SU-DHL-6 (cell line): ENCODE measurements around the gene CEP44.

Source experiments
- H2AFZ ChIP-seq: fragments of 200-600 bp; sonication (generic); 2 replicates; pipeline ENCODE4 v1.6.1; 2014; ENCODE audit warnings: low read depth, mild to moderate bottlenecking, moderate library complexity, mixed read lengths, antibody characterized with exemption, low read length; ENCODE audit not compliant: severe bottlenecking
- H3F3A ChIP-seq: fragments of 200-600 bp; shearing (Covaris generic); 2 replicates; pipeline ENCODE4 v1.6.0; 2016; ENCODE audit warnings: antibody characterized with exemption, mild to moderate bottlenecking; ENCODE audit not compliant: insufficient read depth
- H3K27ac ChIP-seq: fragments of 200-600 bp; sonication (generic); 2 replicates; pipeline ENCODE4 v1.5.1; 2016; ENCODE audit warnings: low read depth, mild to moderate bottlenecking, low read length, moderate library complexity, mixed read lengths
- H3K27me3 ChIP-seq: fragments of 200-600 bp; sonication (generic), shearing (Covaris generic); 2 replicates; pipeline ENCODE4 v1.6.0; 2014; ENCODE audit warnings: mild to moderate bottlenecking, low read length
- H3K36me3 ChIP-seq: fragments of 200-600 bp; sonication (generic); 2 replicates; pipeline ENCODE4 v1.6.1; 2014; ENCODE audit warnings: mild to moderate bottlenecking, low read length, mixed read lengths
- H3K4me2 ChIP-seq: fragments of 300-600, 200-600 bp; shearing (Covaris generic), sonication (generic); 2 replicates; pipeline ENCODE4 v1.6.0; 2014; ENCODE audit warnings: low read length, low read depth, mild to moderate bottlenecking; ENCODE audit not compliant: poor library complexity, severe bottlenecking
- H3K4me3 ChIP-seq: fragments of 200-600 bp; sonication (generic); 2 replicates; pipeline ENCODE4 v1.5.1; 2014; ENCODE audit warnings: antibody characterized with exemption, low read length, mild to moderate bottlenecking, mixed read lengths; ENCODE audit not compliant: insufficient read depth, poor library complexity, severe bottlenecking
- H3K79me2 ChIP-seq: fragments of 200-600 bp; sonication (generic); 2 replicates; pipeline ENCODE4 v1.6.1; 2014; ENCODE audit warnings: mild to moderate bottlenecking, low read length, moderate library complexity; ENCODE audit not compliant: insufficient read depth
- H3K9ac ChIP-seq: fragments of 200-600 bp; sonication (generic); 2 replicates; pipeline ENCODE4 v1.7.0; 2014; ENCODE audit warnings: mild to moderate bottlenecking, low read length
- H3K9me2 ChIP-seq: fragments of 200-600 bp; sonication (generic); replicated peaks from 2 replicates; pipeline ENCODE4 v1.6.1; 2014; ENCODE audit warnings: low read length; ENCODE audit not compliant: insufficient read depth
- H3K9me3 ChIP-seq: fragments of 200-600 bp; sonication (generic); 2 replicates; pipeline ENCODE4 v1.6.1; 2014; ENCODE audit warnings: low read length, mixed read lengths; ENCODE audit not compliant: insufficient read depth
- H4K20me1 ChIP-seq: fragments of 200-600 bp; sonication (generic); 2 replicates; pipeline ENCODE4 v1.6.1; 2014; ENCODE audit warnings: low read depth, mild to moderate bottlenecking, antibody characterized with exemption, low read length, moderate library complexity, mixed read lengths
- CTCF ChIP-seq: fragments of 200-600 bp; sonication (generic); IDR thresholded peaks from one replicate; pipeline ENCODE4 v1.5.1; 2017; ENCODE audit warnings: antibody characterized with exemption, mild to moderate bottlenecking, low read length, moderate library complexity; ENCODE audit not compliant: insufficient read depth, poor library complexity, severe bottlenecking
- EZH2phosphoT487 ChIP-seq: fragments of 200-600 bp; sonication (generic), shearing (Covaris generic); conservative IDR thresholded peaks from 2 replicates; pipeline ENCODE4 v1.6.1; 2018; ENCODE audit warnings: mild to moderate bottlenecking, antibody characterized with exemption, low read length, moderate library complexity, mixed read lengths

The CEP44 gene

GRCh38 chr4:174324236-174324635 lies 40.5 kb downstream of the CEP44 start:
- Histone ChIP-seq H3K9ac (no peak overlapping the region), H3K4me2 (no peak overlapping the region), H3K9me2 (no peaks in the 10 kb centered on the region), H3K36me3 (peaks cover 8% of the 10 kb centered on the region; the same call in 1 of the 2 replicates), H3K27me3 (no peaks in the 10 kb centered on the region), H3K27ac (no peak overlapping the region), H3K79me2 (no peaks in the 10 kb centered on the region), H3K9me3 (no peaks in the 10 kb centered on the region), H3F3A (no peaks in the 10 kb centered on the region), H2AFZ (no peak overlapping the region), H4K20me1 (no peaks in the 10 kb centered on the region), H3K4me3 (no peak overlapping the region)
- TF ChIP-seq CTCF (no peak), EZH2phosphoT487 (no peak)

- TF ChIP-seq CTCF: no peak
- no peak for TF ChIP-seq EZH2phosphoT487
- H3K4me2 ChIP-seq: no peak overlapping the region
- H3K36me3 ChIP-seq: peaks cover 5% of the 10 kb centered on the region; the same call in 1 of the 2 replicates
- H3K79me2 ChIP-seq: no peaks in the 10 kb centered on the region
- no peaks in the 10 kb centered on the region for H3F3A ChIP-seq
- no peaks in the 10 kb centered on the region for H4K20me1 ChIP-seq
- H3K4me3 ChIP-seq: no peak overlapping the region
- no peak overlapping the region for H3K27ac ChIP-seq
- no peaks in the 10 kb centered on the region for H3K9me2 ChIP-seq
- no peak overlapping the region for H3K9ac ChIP-seq
- H3K9me3 ChIP-seq: no peaks in the 10 kb centered on the region
- no peak overlapping the region for H2AFZ ChIP-seq
- no peaks in the 10 kb centered on the region for H3K27me3 ChIP-seq
Observed at GRCh38 chr4:174324725-174325124, 41.0 kb downstream of the CEP44 start.

DNA sequence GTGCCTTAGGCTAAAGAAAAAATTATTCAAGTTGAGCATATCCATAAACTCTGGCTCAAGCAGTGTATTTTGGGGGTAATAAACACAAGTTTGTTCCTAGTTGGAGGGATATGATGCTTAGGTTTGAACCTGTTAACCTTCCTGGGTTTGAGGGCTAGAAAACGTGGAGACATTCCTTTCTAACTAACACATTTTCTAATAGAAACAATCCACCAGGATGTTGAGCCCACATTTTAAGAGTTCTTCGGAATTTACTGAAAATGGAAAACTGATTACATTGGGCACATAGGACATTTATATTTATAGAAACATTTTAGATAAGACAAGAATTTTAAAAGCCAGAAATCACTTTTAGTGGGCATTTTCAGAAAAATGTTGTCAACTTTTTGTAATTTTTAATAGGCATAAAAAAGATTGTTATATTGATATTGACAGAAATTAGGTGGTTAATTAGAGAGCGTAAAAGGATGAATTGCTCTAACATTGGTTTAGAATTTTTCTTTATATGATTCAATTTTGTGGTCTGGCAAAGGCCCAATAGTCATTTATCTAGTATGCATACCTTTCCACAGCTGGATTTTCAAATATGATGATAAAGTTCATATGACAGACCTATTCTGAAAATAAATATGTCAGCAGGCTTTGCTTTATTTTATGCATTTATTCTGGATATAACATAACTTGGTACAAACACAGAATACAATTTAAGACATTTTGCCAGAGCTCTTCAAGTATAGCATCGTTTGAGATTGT lies 49.2 kb downstream of the CEP44 start:
- no peak overlapping the region for H2AFZ ChIP-seq
- no peaks in the 10 kb centered on the region for H3F3A ChIP-seq
- no peaks in the 10 kb centered on the region for H4K20me1 ChIP-seq
- no peak overlapping the region for H3K4me3 ChIP-seq
- no peaks in the 10 kb centered on the region for H3K9me3 ChIP-seq
- H3K9me2 ChIP-seq: no peaks in the 10 kb centered on the region
- no peak overlapping the region for H3K4me2 ChIP-seq
- no peak overlapping the region for H3K27ac ChIP-seq
- TF ChIP-seq CTCF (no peak), EZH2phosphoT487 (no peak)
- no peak overlapping the region for H3K9ac ChIP-seq
- no peaks in the 10 kb centered on the region for H3K79me2 ChIP-seq
- no peaks in the 10 kb centered on the region for H3K27me3 ChIP-seq
- H3K36me3 ChIP-seq: no peaks in the 10 kb centered on the region
